Hair follicle dermal papilla cell (primary cell): ENCODE measurements around the gene ZHX3. TPM values are rescaled to one million over a fixed set of nuclear protein-coding genes. Genes with fewer than 3 reads are reported as not detected.

Source experiments
- small RNA-seq: library from RNA; depleted of rRNA; stranded (forward); fragments of <200 nt; gene quantifications from one replicate; pipeline ENCODE3, GENCODE V24; 2012
- total RNA-seq: library from RNA; depleted of rRNA; stranded (reverse); fragments of >200 nt; gene quantifications from 2 replicates; pipeline ENCODE4 v1.2.3, GENCODE V29; 2012

Gene ZHX3, protein sequence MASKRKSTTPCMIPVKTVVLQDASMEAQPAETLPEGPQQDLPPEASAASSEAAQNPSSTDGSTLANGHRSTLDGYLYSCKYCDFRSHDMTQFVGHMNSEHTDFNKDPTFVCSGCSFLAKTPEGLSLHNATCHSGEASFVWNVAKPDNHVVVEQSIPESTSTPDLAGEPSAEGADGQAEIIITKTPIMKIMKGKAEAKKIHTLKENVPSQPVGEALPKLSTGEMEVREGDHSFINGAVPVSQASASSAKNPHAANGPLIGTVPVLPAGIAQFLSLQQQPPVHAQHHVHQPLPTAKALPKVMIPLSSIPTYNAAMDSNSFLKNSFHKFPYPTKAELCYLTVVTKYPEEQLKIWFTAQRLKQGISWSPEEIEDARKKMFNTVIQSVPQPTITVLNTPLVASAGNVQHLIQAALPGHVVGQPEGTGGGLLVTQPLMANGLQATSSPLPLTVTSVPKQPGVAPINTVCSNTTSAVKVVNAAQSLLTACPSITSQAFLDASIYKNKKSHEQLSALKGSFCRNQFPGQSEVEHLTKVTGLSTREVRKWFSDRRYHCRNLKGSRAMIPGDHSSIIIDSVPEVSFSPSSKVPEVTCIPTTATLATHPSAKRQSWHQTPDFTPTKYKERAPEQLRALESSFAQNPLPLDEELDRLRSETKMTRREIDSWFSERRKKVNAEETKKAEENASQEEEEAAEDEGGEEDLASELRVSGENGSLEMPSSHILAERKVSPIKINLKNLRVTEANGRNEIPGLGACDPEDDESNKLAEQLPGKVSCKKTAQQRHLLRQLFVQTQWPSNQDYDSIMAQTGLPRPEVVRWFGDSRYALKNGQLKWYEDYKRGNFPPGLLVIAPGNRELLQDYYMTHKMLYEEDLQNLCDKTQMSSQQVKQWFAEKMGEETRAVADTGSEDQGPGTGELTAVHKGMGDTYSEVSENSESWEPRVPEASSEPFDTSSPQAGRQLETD
- total RNA-seq = 49.1 and 54.8 TPM in 2 replicates

DNA sequence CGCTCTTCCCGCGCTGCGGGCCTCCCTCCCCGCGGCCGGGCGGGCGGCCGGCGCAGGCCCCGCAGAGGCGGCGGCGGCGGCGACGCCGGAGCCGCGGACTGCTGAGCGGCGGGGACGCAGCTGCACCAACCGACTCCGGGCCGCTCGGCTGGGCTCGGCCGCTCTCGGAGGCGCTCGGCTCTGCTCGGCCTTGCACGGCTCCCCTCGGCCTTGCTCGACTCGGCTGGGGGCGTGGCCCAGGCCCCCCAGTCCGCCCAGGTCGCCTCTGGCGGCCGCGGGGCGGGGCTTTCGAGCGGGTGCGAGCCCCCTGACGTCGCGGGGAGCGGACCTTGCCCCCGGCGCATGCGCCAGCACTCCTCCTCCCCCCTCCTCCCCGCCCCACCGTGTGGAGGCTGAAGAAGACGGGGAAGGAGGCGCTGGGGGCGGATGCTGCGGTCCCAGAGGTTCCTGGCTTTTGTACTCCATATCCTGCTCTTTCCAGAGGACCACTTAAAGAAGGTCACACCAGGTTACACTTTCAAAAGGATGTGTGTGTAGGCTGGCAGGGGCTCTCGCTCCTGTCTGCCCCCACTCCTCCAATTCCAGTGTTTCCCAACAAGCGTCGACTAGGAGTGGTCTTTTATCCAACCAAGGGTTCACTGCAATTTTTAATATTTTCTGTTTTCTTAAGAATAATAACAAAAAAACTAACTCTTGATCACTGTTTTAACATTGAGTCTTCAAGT, at the start of gene ZHX3:
ZHX3 (minus strand) TSS at position 186 of the 725 bp plus-strand sequence. CDS start 112,815 bp downstream, outside the sequence.

DNA sequence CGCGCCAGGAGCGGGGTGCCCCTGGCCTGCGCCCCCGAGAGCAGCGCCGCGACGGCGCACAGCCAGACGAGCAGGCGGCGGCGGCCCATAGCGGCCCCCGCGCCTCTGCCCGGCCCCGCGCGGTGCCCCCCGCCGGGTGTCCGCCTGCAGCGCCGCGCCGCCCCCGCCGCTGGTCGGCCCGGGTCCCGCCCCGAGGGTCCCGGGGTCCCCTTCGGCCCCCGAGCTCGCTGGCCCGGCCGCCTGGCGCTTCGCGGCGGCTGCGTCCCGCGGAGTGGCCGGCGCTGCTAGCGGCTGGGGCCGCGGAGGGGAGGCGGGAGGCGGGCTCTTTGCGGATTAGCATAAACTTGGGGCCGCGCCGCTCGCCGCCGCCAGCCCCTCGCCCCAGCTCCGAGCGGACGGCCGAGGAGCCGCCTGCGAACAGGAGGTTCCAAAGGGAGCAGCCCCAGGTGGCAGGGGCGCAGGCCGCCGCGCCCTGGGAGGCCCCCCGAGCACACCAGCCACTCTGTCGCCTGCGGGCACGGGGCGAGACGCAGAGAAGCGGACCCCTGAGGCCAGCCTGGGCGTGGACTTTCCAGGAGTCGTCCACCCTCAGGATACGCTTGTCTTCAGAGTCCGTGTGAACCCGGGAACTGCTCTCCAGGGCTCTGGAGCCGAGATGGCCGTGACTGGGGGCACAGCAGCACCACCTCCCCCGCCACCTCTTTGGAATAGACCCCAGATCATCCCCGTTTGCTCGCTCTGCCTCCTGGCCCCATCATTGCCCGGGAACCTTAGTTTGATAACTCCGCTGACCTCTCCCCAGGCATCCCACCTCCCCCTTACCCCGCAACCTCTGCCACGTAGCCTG, 49.2 kb upstream of the ZHX3 start, which contains the start of gene EMILIN3:
EMILIN3 (minus strand) TSS at position 273 of the 847 bp plus-strand sequence; CDS start at position 89, 184 bp downstream.

DNA sequence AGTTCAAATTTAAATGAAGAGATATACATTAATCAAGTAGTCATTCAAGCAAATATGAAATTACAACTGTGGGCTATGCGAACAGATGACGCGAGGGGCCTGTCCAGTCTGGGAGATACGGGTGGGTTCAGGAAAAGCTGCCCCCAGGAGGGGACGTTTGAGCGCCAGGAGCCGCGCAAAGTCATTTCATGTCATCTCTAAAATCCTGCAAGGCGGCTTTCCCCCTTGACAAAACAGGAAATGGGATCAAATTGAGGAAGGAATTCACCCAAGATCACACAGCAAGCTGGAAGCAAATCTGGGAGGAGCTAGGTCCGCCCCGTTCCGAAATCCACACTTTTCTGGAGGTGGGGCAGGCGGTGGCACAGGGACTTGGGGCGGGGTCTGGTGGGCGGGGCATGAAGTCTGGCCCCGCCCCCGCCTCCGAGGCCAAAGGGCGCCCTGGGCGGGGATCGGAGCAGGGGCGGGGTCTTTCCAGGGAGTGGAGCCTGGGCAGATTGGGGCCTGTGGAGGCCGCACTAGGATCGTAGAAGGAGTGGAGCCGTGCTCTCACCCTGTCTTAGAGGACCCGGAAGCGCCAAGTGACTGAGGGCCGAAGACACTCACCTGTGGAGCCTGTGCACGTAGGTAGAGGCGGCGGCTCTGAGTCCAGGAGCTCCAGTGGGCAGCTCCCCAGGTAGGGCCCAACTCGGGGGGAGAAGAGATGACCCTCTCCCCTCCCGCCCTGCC, 23.0 kb upstream of the ZHX3 start, which contains the start of gene LPIN3:
LPIN3 (plus strand) TSS at position 495 of the 729 bp plus-strand sequence. CDS start 4,983 bp downstream, outside the sequence.

DNA sequence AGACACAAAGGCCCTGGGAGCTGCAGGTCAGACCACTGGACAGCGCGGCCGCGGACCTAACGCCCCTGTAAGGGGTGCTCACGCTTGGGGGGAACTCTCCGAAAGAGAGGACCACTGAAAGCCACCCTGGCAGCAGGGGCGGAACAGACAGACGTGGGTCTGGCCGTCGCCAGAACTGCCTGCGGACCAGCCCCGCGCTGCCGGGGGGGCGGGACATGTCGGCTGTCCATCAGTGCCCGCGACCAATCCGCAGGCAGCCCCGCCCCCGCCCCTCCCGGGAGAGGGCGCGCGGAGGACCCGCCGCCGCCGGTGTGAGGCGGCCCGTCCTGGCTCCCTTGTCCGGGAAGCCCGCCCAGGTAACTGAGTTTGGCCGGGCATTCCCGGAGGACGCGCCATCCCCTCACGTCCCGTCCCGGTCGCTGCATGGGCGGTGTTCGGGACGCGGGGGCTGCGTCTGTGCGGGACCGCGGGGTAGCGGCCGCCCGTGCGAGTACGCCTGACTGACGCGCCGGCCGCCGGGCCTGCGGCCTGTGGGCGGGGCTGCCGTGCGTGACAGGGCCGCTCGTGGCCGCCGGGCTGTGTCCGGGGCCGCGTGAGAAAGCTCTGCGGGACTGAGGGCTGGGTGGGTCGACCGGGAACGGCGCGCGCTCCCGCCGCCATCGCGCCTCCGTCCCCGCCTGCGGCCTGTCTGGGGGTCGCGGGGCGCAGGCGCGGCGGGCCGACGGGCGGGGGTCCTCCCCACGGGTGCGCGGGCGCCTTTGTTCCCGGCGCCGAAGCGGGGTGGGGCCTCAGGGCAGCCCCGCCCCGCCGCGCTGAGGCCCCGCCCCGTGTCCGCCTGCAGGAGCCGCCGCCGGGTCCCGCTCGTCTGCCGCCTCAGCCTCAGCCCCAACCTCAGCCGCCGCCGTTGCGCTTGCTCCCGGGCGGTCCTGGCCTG, 180.6 kb downstream of the ZHX3 start, which contains the start of gene PLCG1:
PLCG1 (plus strand) TSS at position 864 of the 934 bp plus-strand sequence. CDS start 99 bp downstream, outside the sequence.

Small RNAs within 50 kb of the gene (small RNA-seq; reads per million reads assigned to genes)
- not detected for gene AL022394.1
- gene MIR6871 = not detected
- gene RN7SL615P = not detected

Other genes starting within 250 kb of the ZHX3 start
- 61.3 and 62.9 TPM in 2 replicates for gene PLCG1, start 180.2 kb downstream of the ZHX3 start, total RNA-seq
- 14.6 and 17.1 TPM in 2 replicates for gene LPIN3, start 23.1 kb upstream of the ZHX3 start, total RNA-seq
- 0.12 and 0.16 TPM in 2 replicates for gene EMILIN3, start 49.1 kb upstream of the ZHX3 start, total RNA-seq